BJ (cell line): ENCODE measurements around the gene SNX21. TPM values are rescaled to one million over a fixed set of nuclear protein-coding genes. Genes with fewer than 3 reads are reported as not detected.

Experiments used
- CTCF ChIA-PET: fragments of 350-600 bp; formaldehyde crosslinking; extraction: SDS; loops from one replicate; lab custom pipeline; 2021; ENCODE audit warnings: antibody characterized with exemption, inconsistent platforms; lab: Yijun Ruan, JAX
- POLR2A ChIA-PET: fragments of 300-600 bp; sonication (Branson Sonifier 250); formaldehyde crosslinking; extraction: SDS; loops from one replicate; lab custom pipeline; 2021; ENCODE audit warnings: antibody characterized with exemption; lab: Charles Lee
- DNase-seq: peaks from one replicate; pipeline ENCODE4 v3.0.0-alpha.2; 2011; ENCODE audit warnings: low read depth
- H3K27me3 ChIP-seq: 2 replicates; pipeline ENCODE4 v1.6.0; 2011; ENCODE audit warnings: low read length; ENCODE audit not compliant: control insufficient read depth, insufficient read depth
- H3K36me3 ChIP-seq: 2 replicates; pipeline ENCODE4 v1.5.1; 2011; ENCODE audit warnings: low read length; ENCODE audit not compliant: control insufficient read depth, insufficient read depth
- H3K4me3 ChIP-seq: 2 replicates; pipeline ENCODE4 v1.5.1; 2011; ENCODE audit warnings: low read depth, mild to moderate bottlenecking, control low read depth, low read length
- CTCF ChIP-seq: IDR thresholded peaks from 2 replicates; pipeline ENCODE4 v1.5.1; 2011; ENCODE audit warnings: low read depth, mild to moderate bottlenecking, control low read depth, inconsistent platforms, low read length, moderate library complexity; ENCODE audit not compliant: insufficient read depth
- polyA plus RNA-seq: library from polyadenylated mRNA; depleted of rRNA; stranded (reverse); fragments of >200 nt; gene quantifications from 2 replicates; pipeline ENCODE4 v1.2.3, GENCODE V29; 2011

The SNX21 gene
- polyA plus RNA-seq, 1 experiment = 17.8 TPM

GRCh38 chr20:45850238-45850637 lies 16.6 kb downstream of the SNX21 start:
- peaks cover 8% of the 10 kb centered on the region for H3K36me3 ChIP-seq
- H3K4me3 ChIP-seq = no peak overlapping the region
- ChIA-PET CTCF (interaction anchor here (0.6 kb wide), 1 partner anchor 28 kb away, joined by 3 read pairs; no protein-coding TSS in a partner anchor), POLR2A (no interaction called here)
- no peaks in the 10 kb centered on the region for H3K27me3 ChIP-seq
- DNase-seq = no peak
- no peak for TF ChIP-seq CTCF

GRCh38 chr20:45850926-45851325 lies 17.3 kb downstream of the SNX21 start:
- POLR2A ChIA-PET = no interaction called here
- DNase-seq = no peak
- no peak overlapping the region for H3K4me3 ChIP-seq
- CTCF ChIA-PET = interaction anchor here (1.0 kb wide), 1 partner anchor 107 kb away, joined by 3 read pairs; no protein-coding TSS in a partner anchor
- peaks cover 5% of the 10 kb centered on the region for H3K36me3 ChIP-seq
- TF ChIP-seq CTCF = no peak
- H3K27me3 ChIP-seq = no peaks in the 10 kb centered on the region

GRCh38 chr20:45851501-45851900 lies 17.9 kb downstream of the SNX21 start:
- Histone ChIP-seq H3K27me3 (no peaks in the 10 kb centered on the region), H3K36me3 (peaks cover 5% of the 10 kb centered on the region), H3K4me3 (no peak overlapping the region)
- CTCF ChIA-PET = interaction anchor here (1.0 to 1.2 kb wide), 2 partner anchors 10 to 107 kb away, joined by 3 read pairs; no protein-coding TSS in a partner anchor
- no peak for TF ChIP-seq CTCF
- no peak for DNase-seq
- POLR2A ChIA-PET = no interaction called here

GRCh38 chr20:45852326-45852725 lies 18.7 kb downstream of the SNX21 start:
- no peak for DNase-seq
- Histone ChIP-seq H3K36me3 (peaks cover 5% of the 10 kb centered on the region), H3K4me3 (no peak overlapping the region), H3K27me3 (no peaks in the 10 kb centered on the region)
- TF ChIP-seq CTCF = no peak
- ChIA-PET CTCF (interaction anchor here (0.7 to 1.2 kb wide), 3 partner anchors 9 to 118 kb away, joined by 3 to 5 read pairs (median 3); no protein-coding TSS in a partner anchor), POLR2A (no interaction called here)

- ChIA-PET POLR2A (no interaction called here), CTCF (interaction anchor here (1.2 kb wide), 1 partner anchor 116 kb away, joined by 5 read pairs; no protein-coding TSS in a partner anchor)
- H3K4me3 ChIP-seq = no peak overlapping the region
Observed at GRCh38 chr20:45853484-45853883, 19.9 kb downstream of the SNX21 start.

More at GRCh38 chr20:45853484-45853883, 19.9 kb downstream of the SNX21 start:
- Histone ChIP-seq H3K27me3 (no peaks in the 10 kb centered on the region), H3K36me3 (peaks cover under 1% of the 10 kb centered on the region)
- no peak for DNase-seq
- TF ChIP-seq CTCF = no peak
